Left hindlimb (tissue), 1 donor: Measurements from ENCODE around the gene MS4A6A.

Experiments
- DNase-seq: peaks from one replicate; pipeline ENCODE4 v3.0.0-alpha.2; 2018

The MS4A6A gene

GRCh38 chr11:60127311-60127811 is 55.5 kb downstream of the MS4A6A start:
- no peak for DNase-seq

GRCh38 chr11:60125956-60126585 is 56.8 kb downstream of the MS4A6A start:
- no peak for DNase-seq

GRCh38 chr11:60124802-60125432 is 58.0 kb downstream of the MS4A6A start:
- no peak for DNase-seq
